MM.1S (cell line): ENCODE measurements around the gene SCMH1.

ENCODE experiments used
- DNase-seq: peaks from one replicate; pipeline ENCODE4 v3.0.0-alpha.2; 2015
- H2AFZ ChIP-seq: fragments of 300-600 bp; sonication (generic); 2 replicates; pipeline ENCODE4 v1.6.0; 2016; ENCODE audit warnings: antibody characterized with exemption, low read length
- H3F3A ChIP-seq: fragments of 300-600 bp; sonication (generic); 2 replicates; pipeline ENCODE4 v1.6.1; 2016; ENCODE audit warnings: mild to moderate bottlenecking, antibody characterized with exemption, low read length, moderate library complexity, mixed read lengths; ENCODE audit not compliant: insufficient read depth
- H3K27ac ChIP-seq: fragments of 300-600 bp; sonication (generic); 2 replicates; pipeline ENCODE4 v1.5.1; 2016; ENCODE audit warnings: mild to moderate bottlenecking, low read length
- H3K27me3 ChIP-seq: fragments of 300-600 bp; sonication (generic); replicated peaks from 2 replicates; pipeline ENCODE4 v1.6.0; 2016; ENCODE audit warnings: low read length; ENCODE audit not compliant: insufficient read depth
- H3K36me3 ChIP-seq: fragments of 300-600 bp; sonication (generic); replicated peaks from 2 replicates; pipeline ENCODE4 v1.6.1; 2016; ENCODE audit warnings: mild to moderate bottlenecking, low read length, mixed read lengths; ENCODE audit not compliant: insufficient read depth
- H3K4me1 ChIP-seq: fragments of 300-600 bp; sonication (generic); 2 replicates; pipeline ENCODE4 v1.6.1; 2016; ENCODE audit warnings: low read length, mixed read lengths
- H3K4me2 ChIP-seq: fragments of 300-600 bp; sonication (generic); 2 replicates; pipeline ENCODE4 v1.6.0; 2016; ENCODE audit warnings: low read depth, low read length
- H3K4me3 ChIP-seq: fragments of 300-600 bp; sonication (generic); 2 replicates; pipeline ENCODE4 v1.5.1; 2016; ENCODE audit warnings: low read length, mixed read lengths
- H3K79me2 ChIP-seq: fragments of 300-600 bp; sonication (generic); 2 replicates; pipeline ENCODE4 v1.6.1; 2016; ENCODE audit warnings: mixed run types, low read length, mixed read lengths
- H3K9ac ChIP-seq: fragments of 300-600 bp; sonication (generic); 2 replicates; pipeline ENCODE4 v1.6.1; 2016; ENCODE audit warnings: low read length, mixed read lengths
- H3K9me2 ChIP-seq: fragments of 300-600 bp; sonication (generic); replicated peaks from 2 replicates; pipeline ENCODE4 v1.6.1; 2016; ENCODE audit warnings: mild to moderate bottlenecking, low read length, mixed read lengths; ENCODE audit not compliant: insufficient read depth
- H3K9me3 ChIP-seq: fragments of 300-600 bp; sonication (generic); replicated peaks from 2 replicates; pipeline ENCODE4 v1.6.1; 2016; ENCODE audit warnings: mild to moderate bottlenecking, low read length, mixed read lengths; ENCODE audit not compliant: insufficient read depth
- H4K20me1 ChIP-seq: fragments of 300-600 bp; sonication (generic); 2 replicates; pipeline ENCODE4 v1.6.1; 2016; ENCODE audit warnings: mild to moderate bottlenecking, low read length, moderate library complexity, mixed read lengths; ENCODE audit not compliant: insufficient read depth
- EZH2 ChIP-seq: fragments of 300-600 bp; sonication (generic); optimal IDR thresholded peaks from 2 replicates; pipeline ENCODE3; 2017; ENCODE audit warnings: low read depth, mild to moderate bottlenecking, antibody characterized with exemption, low read length, mixed read lengths
- EZH2phosphoT487 ChIP-seq: fragments of 300-600 bp; sonication (generic); IDR thresholded peaks from 2 replicates; pipeline ENCODE4 v1.6.1; 2018; ENCODE audit warnings: antibody characterized with exemption, low read length
- TF ChIP-seq, protein P1 (sequence below): fragments of 300-600 bp; sonication (generic); IDR thresholded peaks from 2 replicates; pipeline ENCODE4 v1.5.1; 2016; ENCODE audit warnings: antibody characterized with exemption, low read length, mixed read lengths

The SCMH1 gene

DNA sequence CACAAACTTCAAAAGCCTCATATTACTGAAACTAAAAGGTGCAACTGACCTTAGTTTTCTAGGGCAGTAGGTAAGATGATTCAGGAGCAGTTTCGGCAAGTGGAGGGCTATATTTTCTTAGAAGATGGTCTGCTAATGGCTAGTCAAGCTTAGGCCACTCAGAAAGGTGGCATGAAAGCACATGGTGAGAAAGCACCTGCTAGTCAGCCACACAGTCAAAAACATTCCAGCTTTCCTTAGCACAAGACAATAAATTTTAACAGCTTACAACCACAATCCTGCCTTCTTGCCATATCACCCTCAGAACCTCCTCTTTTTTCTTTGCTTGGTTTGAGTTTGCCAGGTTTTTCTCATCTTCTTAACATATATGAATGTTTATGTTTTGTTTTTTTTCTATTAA lies 139.5 kb downstream of the SCMH1 start:
- H3F3A ChIP-seq: no peaks in the 10 kb centered on the region
- H3K9me2 ChIP-seq: no peaks in the 10 kb centered on the region
- no peak overlapping the region for H3K9ac ChIP-seq
- H3K4me3 ChIP-seq: no peak overlapping the region
- DNase-seq: no peak
- TF ChIP-seq, protein P1, sequence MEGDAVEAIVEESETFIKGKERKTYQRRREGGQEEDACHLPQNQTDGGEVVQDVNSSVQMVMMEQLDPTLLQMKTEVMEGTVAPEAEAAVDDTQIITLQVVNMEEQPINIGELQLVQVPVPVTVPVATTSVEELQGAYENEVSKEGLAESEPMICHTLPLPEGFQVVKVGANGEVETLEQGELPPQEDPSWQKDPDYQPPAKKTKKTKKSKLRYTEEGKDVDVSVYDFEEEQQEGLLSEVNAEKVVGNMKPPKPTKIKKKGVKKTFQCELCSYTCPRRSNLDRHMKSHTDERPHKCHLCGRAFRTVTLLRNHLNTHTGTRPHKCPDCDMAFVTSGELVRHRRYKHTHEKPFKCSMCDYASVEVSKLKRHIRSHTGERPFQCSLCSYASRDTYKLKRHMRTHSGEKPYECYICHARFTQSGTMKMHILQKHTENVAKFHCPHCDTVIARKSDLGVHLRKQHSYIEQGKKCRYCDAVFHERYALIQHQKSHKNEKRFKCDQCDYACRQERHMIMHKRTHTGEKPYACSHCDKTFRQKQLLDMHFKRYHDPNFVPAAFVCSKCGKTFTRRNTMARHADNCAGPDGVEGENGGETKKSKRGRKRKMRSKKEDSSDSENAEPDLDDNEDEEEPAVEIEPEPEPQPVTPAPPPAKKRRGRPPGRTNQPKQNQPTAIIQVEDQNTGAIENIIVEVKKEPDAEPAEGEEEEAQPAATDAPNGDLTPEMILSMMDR: no peak
- TF ChIP-seq EZH2: no peak
- no peak for TF ChIP-seq EZH2phosphoT487
- H3K4me2 ChIP-seq: no peak overlapping the region
- H3K27me3 ChIP-seq: no peaks in the 10 kb centered on the region
- no peaks in the 10 kb centered on the region for H3K79me2 ChIP-seq
- peaks cover 4% of the 10 kb centered on the region; the same call in 1 of the 2 replicates for H3K4me1 ChIP-seq
- no peak overlapping the region for H3K27ac ChIP-seq
- H2AFZ ChIP-seq: no peak overlapping the region
- H4K20me1 ChIP-seq: no peaks in the 10 kb centered on the region
- H3K36me3 ChIP-seq: no peaks in the 10 kb centered on the region; the same call in 1 of the 2 replicates
- no peaks in the 10 kb centered on the region for H3K9me3 ChIP-seq

DNA sequence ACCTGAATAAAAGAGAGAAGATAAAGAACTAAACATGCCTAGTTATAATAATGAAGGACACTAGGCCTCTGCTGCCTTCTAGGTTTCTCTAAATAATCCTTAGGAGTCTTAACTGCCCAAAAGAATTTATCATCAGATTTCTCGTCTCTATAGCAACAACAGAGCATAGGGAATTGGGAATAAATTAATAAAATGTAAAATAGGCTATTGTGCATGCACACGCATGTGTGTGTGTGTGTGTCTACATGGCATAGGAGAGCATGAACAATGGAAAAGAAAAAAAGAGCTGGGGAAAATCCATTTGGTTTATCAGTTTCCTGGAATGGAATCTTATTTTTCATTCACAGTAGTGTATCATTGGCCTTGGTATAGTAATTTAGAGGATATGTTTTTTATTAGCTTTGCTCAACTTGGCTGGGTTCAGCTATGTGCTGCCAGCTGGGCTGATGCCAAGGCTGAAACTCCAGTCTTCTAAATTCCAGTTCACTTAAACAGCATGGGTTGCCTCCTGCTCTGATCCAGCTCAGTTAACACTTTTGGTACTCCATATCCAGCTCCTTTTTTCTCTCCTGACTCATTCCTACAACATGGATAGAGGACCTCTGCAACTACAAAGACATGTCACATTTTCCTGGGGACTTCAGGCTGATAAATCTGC lies 140.0 kb downstream of the SCMH1 start:
- Histone ChIP-seq H3K9ac (no peak overlapping the region), H2AFZ (no peak overlapping the region), H3K9me3 (no peaks in the 10 kb centered on the region), H3K4me2 (no peak overlapping the region), H3F3A (no peaks in the 10 kb centered on the region), H3K4me3 (no peak overlapping the region), H3K27me3 (no peaks in the 10 kb centered on the region), H3K36me3 (no peaks in the 10 kb centered on the region; the same call in 1 of the 2 replicates), H3K4me1 (peaks cover 4% of the 10 kb centered on the region; the same call in 1 of the 2 replicates), H3K9me2 (no peaks in the 10 kb centered on the region), H3K79me2 (no peaks in the 10 kb centered on the region), H3K27ac (no peak overlapping the region), H4K20me1 (no peaks in the 10 kb centered on the region)
- DNase-seq: no peak
- TF ChIP-seq EZH2phosphoT487: no peak
- no peak for TF ChIP-seq EZH2

DNA sequence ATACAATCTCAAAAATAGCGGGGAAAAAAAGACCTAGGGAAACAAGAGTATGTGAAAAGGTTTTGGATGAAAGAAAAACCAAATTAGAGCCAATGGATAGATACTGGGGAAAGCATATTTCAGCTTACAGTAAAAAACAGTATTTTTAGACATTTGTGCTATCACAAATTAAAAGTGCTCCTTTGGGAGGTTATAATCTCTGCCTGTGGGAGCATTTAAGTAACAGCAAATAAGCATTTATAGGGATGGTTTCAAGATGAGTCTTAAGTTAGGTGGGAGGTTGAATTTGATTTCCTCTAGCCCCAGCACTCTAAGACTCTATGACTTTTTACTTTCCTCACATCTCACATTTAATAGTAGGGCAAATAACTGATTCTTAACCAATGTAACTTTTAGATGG lies 141.0 kb downstream of the SCMH1 start:
- TF ChIP-seq EZH2phosphoT487: no peak
- no peak for TF ChIP-seq EZH2
- TF ChIP-seq, protein P1: no peak
- H3K9ac ChIP-seq: no peak overlapping the region
- no peak overlapping the region for H3K4me3 ChIP-seq
- no peak overlapping the region for H3K4me2 ChIP-seq
- H3K27ac ChIP-seq: no peak overlapping the region
- DNase-seq: no peak
- no peaks in the 10 kb centered on the region for H3K9me3 ChIP-seq
- H3F3A ChIP-seq: no peaks in the 10 kb centered on the region
- H3K9me2 ChIP-seq: no peaks in the 10 kb centered on the region
- H3K4me1 ChIP-seq: peaks cover 4% of the 10 kb centered on the region; the same call in 1 of the 2 replicates
- no peak overlapping the region for H2AFZ ChIP-seq
- H4K20me1 ChIP-seq: no peaks in the 10 kb centered on the region
- no peaks in the 10 kb centered on the region for H3K27me3 ChIP-seq
- no peaks in the 10 kb centered on the region for H3K79me2 ChIP-seq
- H3K36me3 ChIP-seq: no peaks in the 10 kb centered on the region; the same call in 1 of the 2 replicates

DNA sequence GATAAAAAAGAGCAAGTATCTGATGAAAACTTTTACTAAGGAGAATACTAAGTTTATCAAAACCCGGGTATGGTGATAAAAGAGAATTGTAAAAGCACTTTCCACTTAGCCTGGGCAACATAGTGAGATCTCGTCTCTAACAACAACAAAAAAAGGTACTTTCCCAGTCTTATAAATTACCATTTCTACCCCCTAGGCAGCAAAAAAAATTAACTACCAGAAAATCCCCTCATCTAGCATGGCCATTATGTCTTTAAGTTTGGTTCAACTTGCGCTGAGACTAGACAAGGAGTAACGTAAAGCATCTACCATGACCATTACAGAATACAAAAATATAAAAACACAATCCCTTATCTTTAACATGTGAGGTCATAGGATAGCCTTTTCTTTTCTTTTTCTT lies 141.9 kb downstream of the SCMH1 start:
- Histone ChIP-seq H3F3A (no peaks in the 10 kb centered on the region), H3K27ac (no peak overlapping the region)

More for the DNA sequence above, 141.9 kb downstream of the SCMH1 start:
- no peak overlapping the region for H2AFZ ChIP-seq
- TF ChIP-seq EZH2phosphoT487 (no peak), EZH2 (no peak)
- TF ChIP-seq, protein P1: no peak
- peaks cover 4% of the 10 kb centered on the region; the same call in 1 of the 2 replicates for H3K4me1 ChIP-seq
- DNase-seq: no peak
- H3K9me2 ChIP-seq: no peaks in the 10 kb centered on the region
- H3K27me3 ChIP-seq: no peaks in the 10 kb centered on the region
- H3K4me2 ChIP-seq: no peak overlapping the region
- no peaks in the 10 kb centered on the region for H3K9me3 ChIP-seq
- H3K79me2 ChIP-seq: no peaks in the 10 kb centered on the region
- no peak overlapping the region for H3K9ac ChIP-seq
- H4K20me1 ChIP-seq: no peaks in the 10 kb centered on the region
- no peak overlapping the region for H3K4me3 ChIP-seq
- H3K36me3 ChIP-seq: no peaks in the 10 kb centered on the region; the same call in 1 of the 2 replicates
